ENCODE results near the gene SMIM29. TPM values are rescaled to one million over a fixed set of nuclear protein-coding genes. Genes with fewer than 3 reads are reported as not detected.

SMIM29 gene
- total and polyA plus RNA-seq, 2 experiments from 2014 or later, result 5.0 to 15.9 TPM

GRCh38 chr6:34292954-34293353 is 44.1 kb upstream of the SMIM29 start (continued):
- TF ChIP-seq ZNF462 (CRISPR knock-in tag; IDR thresholded peaks at IDR 0.05), result no peak
- TF ChIP-seq ZNF114 (CRISPR knock-in tag; IDR thresholded peaks at IDR 0.05), result no peak
- no peak for TF ChIP-seq JUNB (IDR thresholded peaks at IDR 0.05; ENCODE audit: unreplicated experiment)
- no peak for TF ChIP-seq POLR2AphosphoS5 (IDR thresholded peaks at IDR 0.05; ENCODE audit: low read depth)
- TF ChIP-seq EZH2 (IDR thresholded peaks at IDR 0.05; ENCODE audit: low read depth, unreplicated experiment), result no peak
- no peak for TF ChIP-seq NANOG (IDR thresholded peaks at IDR 0.05; ENCODE audit: borderline replicate concordance)
- no peak for TF ChIP-seq CTCF (conservative IDR thresholded peaks at IDR 0.05; ENCODE audit: low read depth in 2 of 2)
- no peak for TF ChIP-seq ZNF331 (CRISPR knock-in tag; IDR thresholded peaks at IDR 0.05; ENCODE audit: low read depth)
- no peak for TF ChIP-seq CREB1 (CRISPR knock-in tag; IDR thresholded peaks at IDR 0.05; ENCODE audit: low read depth)
- no peak for TF ChIP-seq EZH2phosphoT487 (IDR thresholded peaks at IDR 0.05; ENCODE audit: unreplicated experiment)
- TF ChIP-seq STAT1 (IDR thresholded peaks at IDR 0.05; ENCODE audit: unreplicated experiment), result no peak
- no peak for TF ChIP-seq ETS1 (IDR thresholded peaks at IDR 0.05)

Data from GM23338 (cell line).